ENCODE results near the gene ST6GAL1. TPM values are rescaled to one million over a fixed set of nuclear protein-coding genes. Genes with fewer than 3 reads are reported as not detected.
"Not testable (repeated sequence)": the region's sequence is repeated elsewhere in the genome, so short reads cannot be mapped to it uniquely, and the experiment has no call there.

The ST6GAL1 gene
- total RNA-seq, 1 donor from 2014 or later, result 59.9 TPM

- no peak for DNase-seq (ENCODE audit: low spot score in 2 of 2)
- H3K4me3 ChIP-seq, result no peak overlapping the region
- TF ChIP-seq CTCF (IDR thresholded peaks at IDR 0.05), result no peak
- H3K27me3 ChIP-seq, result no peaks in the 10 kb centered on the region
- no peaks in the 10 kb centered on the region for H3K36me3 ChIP-seq
- H3K27ac ChIP-seq, result peak overlapping the region; percentile 82 to 83
- peaks cover 20 to 45% of the 10 kb centered on the region in 2 donors for H3K4me1 ChIP-seq
- intact Hi-C loops (cut with DNase I), result no loop called here
- no peaks in the 10 kb centered on the region for H3K9me3 ChIP-seq
Measured at GRCh38 chr3:186951640-186952552, 21.6 kb downstream of the ST6GAL1 start.

- Histone ChIP-seq H3K36me3 (no peaks in the 10 kb centered on the region), H3K27ac (peak overlapping the region; percentile 82 to 83), H3K9me3 (no peaks in the 10 kb centered on the region), H3K4me1 (peaks cover 17 to 38% of the 10 kb centered on the region in 2 donors), H3K27me3 (no peaks in the 10 kb centered on the region), H3K4me3 (no peak overlapping the region)
- intact Hi-C loops (cut with DNase I), result no loop called here
- TF ChIP-seq CTCF (IDR thresholded peaks at IDR 0.05), result no peak
- no peak for DNase-seq (ENCODE audit: low spot score in 2 of 2)
Measured at GRCh38 chr3:186953011-186953487, 22.7 kb downstream of the ST6GAL1 start.

GRCh38 chr3:186953992-186954699 is 23.8 kb downstream of the ST6GAL1 start:
- H3K9me3 ChIP-seq; intact Hi-C loops (cut with DNase I); H3K27me3 ChIP-seq; H3K4me3 ChIP-seq; DNase-seq (ENCODE audit: low spot score in 2 of 2); H3K36me3 ChIP-seq: not testable (repeated sequence)
- Histone ChIP-seq H3K27ac (peak overlapping the region; percentile 82 to 83), H3K4me1 (peaks cover 13 to 31% of the 10 kb centered on the region in 2 donors)

- Histone ChIP-seq H3K4me3 (no peak overlapping the region), H3K4me1 (peaks cover 12 to 26% of the 10 kb centered on the region in 2 donors), H3K27me3 (no peaks in the 10 kb centered on the region), H3K9me3 (no peaks in the 10 kb centered on the region), H3K27ac (peak overlapping the region; percentile 68 to 69), H3K36me3 (no peaks in the 10 kb centered on the region)
- DNase-seq (ENCODE audit: low spot score in 2 of 2), result no peak
- intact Hi-C loops (cut with DNase I), result no loop called here
- TF ChIP-seq CTCF (IDR thresholded peaks at IDR 0.05), result no peak
Measured at GRCh38 chr3:186955898-186956696, 25.8 kb downstream of the ST6GAL1 start.

GRCh38 chr3:186959029-186959624 is 28.8 kb downstream of the ST6GAL1 start:
- peaks cover 2 to 8% of the 10 kb centered on the region in 2 donors for H3K36me3 ChIP-seq
- H3K9me3 ChIP-seq, result no peaks in the 10 kb centered on the region
- no peak for DNase-seq (ENCODE audit: low spot score in 2 of 2)
- H3K4me1 ChIP-seq, result peaks cover 9 to 26% of the 10 kb centered on the region in 2 donors
- no peaks in the 10 kb centered on the region for H3K27me3 ChIP-seq
- no peak overlapping the region for H3K27ac ChIP-seq
- no peak for TF ChIP-seq CTCF (IDR thresholded peaks at IDR 0.05)
- intact Hi-C loops (cut with DNase I), result no loop called here
- H3K4me3 ChIP-seq, result no peak overlapping the region
